Fibroblast of skin of back (primary cell): ENCODE measurements around the gene CLIC4.
"Not testable (repeated sequence)": the region's sequence is repeated elsewhere in the genome, so short reads cannot be mapped to it uniquely, and the experiment has no call there.

Experiments used
- DNase-seq: peaks from one replicate; pipeline ENCODE4 v3.0.0-alpha.2; 2013

The CLIC4 gene

GRCh38 chr1:24717887-24718650 is 27.2 kb upstream of the CLIC4 start:
- DNase-seq = no peak

GRCh38 chr1:24720152-24720551 is 25.1 kb upstream of the CLIC4 start:
- no peak for DNase-seq

- no peak for DNase-seq
Measured at GRCh38 chr1:24721533-24721932, 23.7 kb upstream of the CLIC4 start.

GRCh38 chr1:24722073-24723035 is 22.9 kb upstream of the CLIC4 start:
- peak; percentile 43 for DNase-seq

- peak; percentile 93 for DNase-seq
Measured at GRCh38 chr1:24724345-24725208, 20.7 kb upstream of the CLIC4 start.

- peak; percentile 78 for DNase-seq
Measured at GRCh38 chr1:24725209-24725651, 20.0 kb upstream of the CLIC4 start.

- no peak for DNase-seq
Measured at GRCh38 chr1:24726741-24727140, 18.5 kb upstream of the CLIC4 start.

- DNase-seq = peak; percentile 91
Measured at GRCh38 chr1:24727501-24728216, 17.6 kb upstream of the CLIC4 start.

GRCh38 chr1:24728982-24729381 is 16.3 kb upstream of the CLIC4 start:
- no peak for DNase-seq

GRCh38 chr1:24732186-24732885 is 12.9 kb upstream of the CLIC4 start:
- no peak for DNase-seq

GRCh38 chr1:24733342-24733741 is 11.9 kb upstream of the CLIC4 start:
- not testable (repeated sequence) for DNase-seq

GRCh38 chr1:24735156-24735508 is 10.1 kb upstream of the CLIC4 start:
- DNase-seq = no peak

- peak; percentile 60 for DNase-seq
Measured at GRCh38 chr1:24735509-24736375, 9.5 kb upstream of the CLIC4 start.

GRCh38 chr1:24737368-24738117 is 7.7 kb upstream of the CLIC4 start:
- no peak for DNase-seq

GRCh38 chr1:24739241-24739640 is 6.0 kb upstream of the CLIC4 start:
- DNase-seq = no peak

GRCh38 chr1:24742090-24742938 is 2.9 kb upstream of the CLIC4 start:
- DNase-seq = peak; percentile 94

- peak; percentile 66 for DNase-seq
Measured at GRCh38 chr1:24743404-24744211, 1.6 kb upstream of the CLIC4 start.
